ENCODE results near the gene CDK5R1. TPM values are rescaled to one million over a fixed set of nuclear protein-coding genes. Genes with fewer than 3 reads are reported as not detected.

Gene CDK5R1
- total RNA-seq, 4 donors from 2014 or later = 5.7 to 12.1 (median 10.7) TPM

DNA sequence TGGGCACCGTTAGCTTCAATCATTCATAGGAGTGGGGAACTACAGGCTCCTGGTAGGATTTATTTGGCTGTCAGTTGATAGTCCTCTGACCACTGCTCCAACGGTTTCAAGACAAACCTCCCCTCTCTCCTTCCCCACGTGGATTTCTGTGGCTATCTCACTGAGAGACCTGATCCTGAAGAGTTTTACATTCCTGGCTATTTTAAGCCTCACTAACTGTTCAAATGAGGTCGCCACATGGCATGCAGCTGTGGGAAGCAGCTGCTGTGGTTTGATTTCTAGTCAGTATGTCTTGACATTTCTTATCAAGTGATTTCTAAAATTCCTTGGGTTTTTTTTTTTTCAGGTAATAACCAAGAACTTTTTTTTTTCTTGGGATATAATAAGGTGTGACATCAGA is 38.3 kb downstream of the CDK5R1 start:
- peaks cover 1 to 7% (median 2%) of the 10 kb centered on the region in 3 donors for H3K4me1 ChIP-seq
- WGBS, 2 donors = 53 to 58% methylated on average over 4 of the region's 4 CpGs
- H3K27me3 ChIP-seq = no peaks in the 10 kb centered on the region
- no peak overlapping the region for H3K27ac ChIP-seq
- H3K9me3 ChIP-seq = no peaks in the 10 kb centered on the region
- no peak for DNase-seq
- no peak for TF ChIP-seq POLR2A (IDR thresholded peaks at IDR 0.05)
- TF ChIP-seq, protein P1, sequence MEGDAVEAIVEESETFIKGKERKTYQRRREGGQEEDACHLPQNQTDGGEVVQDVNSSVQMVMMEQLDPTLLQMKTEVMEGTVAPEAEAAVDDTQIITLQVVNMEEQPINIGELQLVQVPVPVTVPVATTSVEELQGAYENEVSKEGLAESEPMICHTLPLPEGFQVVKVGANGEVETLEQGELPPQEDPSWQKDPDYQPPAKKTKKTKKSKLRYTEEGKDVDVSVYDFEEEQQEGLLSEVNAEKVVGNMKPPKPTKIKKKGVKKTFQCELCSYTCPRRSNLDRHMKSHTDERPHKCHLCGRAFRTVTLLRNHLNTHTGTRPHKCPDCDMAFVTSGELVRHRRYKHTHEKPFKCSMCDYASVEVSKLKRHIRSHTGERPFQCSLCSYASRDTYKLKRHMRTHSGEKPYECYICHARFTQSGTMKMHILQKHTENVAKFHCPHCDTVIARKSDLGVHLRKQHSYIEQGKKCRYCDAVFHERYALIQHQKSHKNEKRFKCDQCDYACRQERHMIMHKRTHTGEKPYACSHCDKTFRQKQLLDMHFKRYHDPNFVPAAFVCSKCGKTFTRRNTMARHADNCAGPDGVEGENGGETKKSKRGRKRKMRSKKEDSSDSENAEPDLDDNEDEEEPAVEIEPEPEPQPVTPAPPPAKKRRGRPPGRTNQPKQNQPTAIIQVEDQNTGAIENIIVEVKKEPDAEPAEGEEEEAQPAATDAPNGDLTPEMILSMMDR (IDR thresholded peaks at IDR 0.05) = no peak
- peaks cover 0 to 13% (median 0%) of the 10 kb centered on the region in 3 donors for H3K36me3 ChIP-seq
- intact Hi-C loops (cut with DNase I) = no loop called here
- no peak overlapping the region for H3K4me3 ChIP-seq

DNA sequence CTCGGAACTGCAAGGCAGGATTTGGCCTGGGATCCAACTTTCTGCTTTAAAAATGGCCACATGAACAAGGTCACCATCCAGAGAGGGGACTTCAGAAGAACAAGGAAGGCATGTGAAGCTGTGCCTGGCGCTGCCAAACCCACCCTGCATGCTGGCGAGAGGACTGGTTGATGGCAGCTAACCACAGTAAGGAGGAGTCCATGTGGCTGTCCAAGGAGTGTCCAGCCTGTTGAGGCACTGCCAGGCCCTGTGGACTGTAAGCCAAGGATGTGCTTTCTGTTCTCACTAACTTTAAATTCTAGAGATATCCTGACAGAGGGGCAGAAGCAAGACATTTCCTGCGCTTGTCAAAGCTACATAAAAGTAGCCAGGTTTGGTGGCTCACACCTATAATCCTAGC is 40.4 kb downstream of the CDK5R1 start:
- Histone ChIP-seq H3K27ac (no peak overlapping the region), H3K9me3 (no peaks in the 10 kb centered on the region), H3K36me3 (peaks cover 0 to 13% (median 0%) of the 10 kb centered on the region in 3 donors), H3K4me3 (no peak overlapping the region), H3K4me1 (no peaks in the 10 kb centered on the region), H3K27me3 (no peaks in the 10 kb centered on the region)
- WGBS, 2 donors = 86 to 100% methylated on average over 2 to 4 of the region's 4 CpGs
- intact Hi-C loops (cut with DNase I) = no loop called here
- DNase-seq = no peak
- no peak for TF ChIP-seq POLR2A (IDR thresholded peaks at IDR 0.05)
- TF ChIP-seq, protein P1 (IDR thresholded peaks at IDR 0.05) = no peak

DNA sequence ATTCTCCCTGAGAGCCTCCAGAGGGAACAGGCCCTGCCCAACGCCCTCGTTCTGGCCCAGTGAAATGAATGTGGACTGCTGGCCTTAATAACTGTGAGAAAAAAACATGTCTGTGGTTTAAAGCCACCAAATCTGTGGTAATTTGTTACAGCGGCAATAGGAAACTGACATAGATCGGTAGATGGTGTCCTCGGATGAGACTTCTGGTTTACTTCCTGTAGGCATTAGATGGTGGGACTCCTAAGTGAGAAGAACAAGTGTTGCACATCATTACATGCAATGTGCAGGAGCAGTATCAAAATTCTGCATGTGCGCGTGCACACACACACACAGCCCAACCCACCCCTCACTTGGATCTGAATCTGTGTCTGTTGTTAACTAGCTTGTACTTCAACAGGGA is 42.0 kb downstream of the CDK5R1 start:
- intact Hi-C loops (cut with DNase I) = no loop called here
- DNase-seq = no peak
- 81 to 91% methylated on average over 7 of the region's 7 CpGs for WGBS, 2 donors

DNA sequence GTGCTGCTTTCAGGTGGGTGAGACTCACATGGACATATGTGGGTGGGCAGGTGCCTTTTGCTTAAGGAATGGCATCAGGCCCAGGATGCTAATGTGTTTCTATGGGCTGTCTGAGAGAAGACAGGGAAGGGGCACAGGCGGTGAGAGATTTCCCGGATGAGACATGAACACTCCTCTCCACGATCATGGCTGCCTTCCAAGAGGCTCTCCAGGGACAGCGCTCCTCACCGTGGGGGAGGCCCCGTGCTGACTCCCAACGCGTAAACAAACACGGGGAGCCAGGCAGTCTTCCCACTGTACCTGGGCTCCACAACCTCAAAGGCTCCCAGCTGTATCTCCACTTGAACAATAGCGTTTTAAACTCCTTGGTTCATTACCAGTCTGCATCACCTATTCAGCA is 42.8 kb downstream of the CDK5R1 start:
- intact Hi-C loops (cut with DNase I) = no loop called here
- no peaks in the 10 kb centered on the region for H3K4me1 ChIP-seq
- TF ChIP-seq, protein P1 (IDR thresholded peaks at IDR 0.05) = no peak
- TF ChIP-seq POLR2A (IDR thresholded peaks at IDR 0.05) = no peak
- H3K27me3 ChIP-seq = no peaks in the 10 kb centered on the region
- H3K36me3 ChIP-seq = peaks cover 0 to 22% (median 0%) of the 10 kb centered on the region in 3 donors
- WGBS, 2 donors = 65 to 74% methylated on average over 9 to 10 of the region's 10 CpGs
- H3K4me3 ChIP-seq = no peak overlapping the region
- DNase-seq = no peak
- no peak overlapping the region for H3K27ac ChIP-seq
- H3K9me3 ChIP-seq = no peaks in the 10 kb centered on the region

More for the DNA sequence above, 42.0 kb downstream of the CDK5R1 start:
- Histone ChIP-seq H3K27ac (no peak overlapping the region), H3K4me1 (no peaks in the 10 kb centered on the region), H3K4me3 (no peak overlapping the region), H3K36me3 (peaks cover 0 to 22% (median 0%) of the 10 kb centered on the region in 3 donors), H3K9me3 (no peaks in the 10 kb centered on the region), H3K27me3 (no peaks in the 10 kb centered on the region)
- TF ChIP-seq POLR2A (IDR thresholded peaks at IDR 0.05) = no peak
- TF ChIP-seq, protein P1 (IDR thresholded peaks at IDR 0.05) = no peak

DNA sequence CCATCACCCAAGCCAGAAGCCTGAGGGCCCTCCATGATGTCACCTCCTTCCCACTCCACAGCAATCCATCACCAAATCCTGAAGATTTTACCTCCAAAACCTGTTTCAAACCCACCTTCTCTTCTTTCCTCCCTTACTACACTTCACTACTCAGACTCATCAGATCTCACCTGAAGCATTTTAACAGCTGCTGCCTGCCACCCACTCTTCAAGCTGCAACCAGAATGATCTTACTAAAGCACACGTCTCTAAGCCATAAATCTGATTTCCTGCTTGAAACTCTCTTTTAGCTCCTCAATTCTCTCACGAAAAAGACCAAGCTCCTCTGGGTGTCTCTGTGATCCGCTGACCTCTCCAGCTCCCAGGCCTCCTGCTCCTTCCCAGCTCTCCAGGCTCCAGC is 46.5 kb downstream of the CDK5R1 start:
- TF ChIP-seq, protein P1 (IDR thresholded peaks at IDR 0.05) = no peak
- no peak for TF ChIP-seq POLR2A (IDR thresholded peaks at IDR 0.05)
- H3K36me3 ChIP-seq = peaks cover 0 to 22% (median 0%) of the 10 kb centered on the region in 3 donors
- H3K27me3 ChIP-seq = no peaks in the 10 kb centered on the region
- H3K27ac ChIP-seq = no peak overlapping the region
- 82 to 89% methylated on average over 3 of the region's 3 CpGs for WGBS, 2 donors
- intact Hi-C loops (cut with DNase I) = no loop called here
- H3K4me1 ChIP-seq = no peaks in the 10 kb centered on the region
- no peak for DNase-seq
- H3K9me3 ChIP-seq = no peaks in the 10 kb centered on the region
- H3K4me3 ChIP-seq = no peak overlapping the region

Measured in esophagus squamous epithelium (tissue), 5 donors.